K562 treated with DMSO at 1 percent for 48 hours (cell line): ENCODE results near the gene RNASEL. TPM values are rescaled to one million over a fixed set of nuclear protein-coding genes. Genes with fewer than 3 reads are reported as not detected.

Source experiments
- total RNA-seq: library from RNA; unstranded; fragments of 300-600 nt; gene quantifications from 2 replicates; pipeline ENCODE4 v1.2.3, GENCODE V29; 2022; ENCODE audit warnings: low replicate concordance; ENCODE audit errors: extremely low read depth

RNASEL gene
- total RNA-seq = not detected in 2 replicates

GRCh38 chr1:182588500-182589396 lies at the start of gene RNASEL:
TSS of gene RNASEL (minus strand) at chr1:182589256. CDS start at chr1:182586806, 2,450 bp downstream.

GRCh38 chr1:182604175-182605164 lies 15.4 kb upstream of the RNASEL start, which contains the start of gene RGS16:
TSS of gene RGS16 (minus strand) at chr1:182604389. CDS start at chr1:182604259, 130 bp downstream.

Other genes with a start within 250 kb of the RNASEL start
- 666 and 1,449 TPM in 2 replicates for gene GLUL, start 197.5 kb downstream of the RNASEL start, total RNA-seq
- not detected in 2 replicates for gene TEDDM1, start 188.6 kb downstream of the RNASEL start, total RNA-seq
- not detected in 2 replicates for gene RGSL1, start 139.1 kb downstream of the RNASEL start, total RNA-seq
- gene RGS16, start 15.1 kb upstream of the RNASEL start, total RNA-seq = not detected in 2 replicates
- not detected in 2 replicates for gene RGS8, start 95.3 kb upstream of the RNASEL start, total RNA-seq
- gene NPL, start 200.5 kb upstream of the RNASEL start, total RNA-seq = not detected in 2 replicates